CD14-positive monocyte (primary cell): ENCODE measurements around the gene SPATS2L. TPM values are rescaled to one million over a fixed set of nuclear protein-coding genes. Genes with fewer than 3 reads are reported as not detected.

Experiments
- DNase-seq, 3 donors: peaks; one replicate each; pipeline ENCODE4 v3.0.0-alpha.2; 2011 to 2022
- H2AFZ ChIP-seq: 2 replicates; pipeline ENCODE4 v1.6.0; 2012; ENCODE audit warnings: mild to moderate bottlenecking, low read depth, low read length, inconsistent platforms; ENCODE audit not compliant: insufficient read depth, poor library complexity, severe bottlenecking
- H3K27ac ChIP-seq, 2 donors: 1 replicate in 1 of 2; 2 replicates in 1 of 2; pipeline ENCODE4 v1.5.1; 2012 to 2013; ENCODE audit warnings: low read length in 2 of 2, control low read depth in 1 of 2, inconsistent platforms in 1 of 2, low read depth in 1 of 2, mild to moderate bottlenecking in 1 of 2
- H3K27me3 ChIP-seq, 2 donors: one replicate each; pipeline versions ENCODE4 v1.6.0 to v1.6.1; 2011 to 2013; ENCODE audit warnings: low read length in 2 of 2; ENCODE audit not compliant: control insufficient read depth in 2 of 2, insufficient read depth in 2 of 2
- H3K36me3 ChIP-seq, 2 donors: replicated peaks in 1 of 2; 1 replicate in 1 of 2; 2 replicates in 1 of 2; pipeline versions ENCODE4 v1.5.1 to v1.6.1; 2012 to 2013; ENCODE audit warnings: low read length in 2 of 2, control low read depth in 1 of 2, inconsistent platforms in 1 of 2, mild to moderate bottlenecking in 1 of 2; ENCODE audit not compliant: insufficient read depth in 2 of 2, control insufficient read depth in 1 of 2
- H3K4me1 ChIP-seq, 2 donors: 1 replicate in 1 of 2; 2 replicates in 1 of 2; pipeline versions ENCODE4 v1.5.1 to v1.6.1; 2012 to 2013; ENCODE audit warnings: low read length in 2 of 2, control low read depth in 1 of 2, inconsistent platforms in 1 of 2, mild to moderate bottlenecking in 1 of 2, moderate library complexity in 1 of 2; ENCODE audit not compliant: insufficient read depth in 2 of 2, control insufficient read depth in 1 of 2
- H3K4me2 ChIP-seq: replicated peaks from 2 replicates; pipeline ENCODE3; 2012; ENCODE audit warnings: low read length, moderate library complexity, mild to moderate bottlenecking; ENCODE audit not compliant: poor library complexity, severe bottlenecking; ENCODE audit errors: extremely low read depth
- H3K4me3 ChIP-seq, 3 experiments: fragments of 200-600 bp in 1 of 3; sonication (generic) in 1 of 3; replicated peaks in 1 of 3; 1 replicate in 2 of 3; 2 replicates in 1 of 3; pipeline ENCODE4 v1.5.1; 2011 to 2013; ENCODE audit warnings: low read length in 3 of 3, mild to moderate bottlenecking in 3 of 3, control low read depth in 2 of 3, low read depth in 2 of 3, inconsistent platforms in 1 of 3, moderate library complexity in 1 of 3
- H3K79me2 ChIP-seq: 2 replicates; pipeline ENCODE4 v1.6.0; 2012; ENCODE audit warnings: mild to moderate bottlenecking, control low read depth, inconsistent platforms, low read length, moderate library complexity; ENCODE audit not compliant: insufficient read depth
- H3K9ac ChIP-seq: 2 replicates; pipeline ENCODE4 v1.6.0; 2017; ENCODE audit warnings: low read length, mild to moderate bottlenecking; ENCODE audit not compliant: insufficient read depth, poor library complexity, severe bottlenecking
- H3K9me3 ChIP-seq, 2 donors: replicated peaks in 1 of 2; 1 replicate in 1 of 2; 2 replicates in 1 of 2; pipeline versions ENCODE4 v1.5.1 to v1.6.1; 2012 to 2013; ENCODE audit warnings: low read length in 2 of 2, control low read depth in 1 of 2; ENCODE audit not compliant: control insufficient read depth in 1 of 2, insufficient read depth in 1 of 2
- H4K20me1 ChIP-seq: 2 replicates; pipeline ENCODE4 v1.6.0; 2012; ENCODE audit warnings: mild to moderate bottlenecking, low read length, control low read depth, moderate library complexity; ENCODE audit not compliant: insufficient read depth
- H3K27ac Mint-ChIP-seq, 7 donors: one replicate each; pipeline ENCODE4 v1.8.0; 2020; ENCODE audit warnings: mild to moderate bottlenecking in 7 of 7, mixed read lengths in 7 of 7, moderate library complexity in 6 of 7, inconsistent platforms in 2 of 7
- H3K27me3 Mint-ChIP-seq, 3 donors: one replicate each; pipeline ENCODE4 v1.8.0; 2021 to 2022; ENCODE audit warnings: low read depth in 3 of 3, mild to moderate bottlenecking in 3 of 3, mixed read lengths in 3 of 3, moderate library complexity in 3 of 3, inconsistent platforms in 1 of 3
- H3K36me3 Mint-ChIP-seq, 2 donors: one replicate each; pipeline ENCODE4 v1.8.0; 2020; ENCODE audit warnings: mixed read lengths in 2 of 2, inconsistent platforms in 1 of 2, mild to moderate bottlenecking in 1 of 2
- H3K4me1 Mint-ChIP-seq: one replicate; pipeline ENCODE4 v1.8.0; 2020; ENCODE audit warnings: mild to moderate bottlenecking, mixed read lengths
- H3K4me3 Mint-ChIP-seq, 2 donors: one replicate each; pipeline ENCODE4 v1.8.0; 2020; ENCODE audit warnings: mild to moderate bottlenecking in 2 of 2, mixed read lengths in 2 of 2, moderate library complexity in 1 of 2
- H3K9me3 Mint-ChIP-seq, 7 donors: one replicate each; pipeline ENCODE4 v1.8.0; 2020 to 2022; ENCODE audit warnings: mixed read lengths in 7 of 7, mild to moderate bottlenecking in 6 of 7, moderate library complexity in 6 of 7, inconsistent platforms in 2 of 7
- WGBS: methylation state at CpG from one replicate; pipeline ENCODE4 v1.1.5; 2013; ENCODE audit warnings: missing lambda C conversion rate; ENCODE audit not compliant: insufficient coverage; 5-methylcytosine and 5-hydroxymethylcytosine counted together
- intact Hi-C, 2 donors: fragments of 100-400 bp; cut with micrococcal nuclease; formaldehyde crosslinking; loops; one replicate each; pipeline versions ENCODE4 v1.15.0 to v1.15.1; 2023
- polyA plus RNA-seq, 3 donors: library from polyadenylated mRNA; depleted of rRNA in 1 of 3; unstranded in 2 of 3; stranded (reverse) in 1 of 3; fragments of 300-500 nt in 2 of 3; fragments of >200 nt in 1 of 3; fragmentation: Illumina TruSeq in 2 of 3; gene quantifications; 1 replicate in 2 of 3; 2 replicates in 1 of 3; pipeline ENCODE4 v1.2.3, GENCODE V29; 2012 to 2021
- TF ChIP-seq, protein P1 (sequence below): fragments of 200-600 bp; IDR thresholded peaks from one replicate; pipeline ENCODE4 v1.8.0; 2022; ENCODE audit warnings: antibody characterized with exemption, mild to moderate bottlenecking

The SPATS2L gene
- polyA plus RNA-seq, 3 donors = 2.7 to 5.2 (median 3.2) TPM

DNA sequence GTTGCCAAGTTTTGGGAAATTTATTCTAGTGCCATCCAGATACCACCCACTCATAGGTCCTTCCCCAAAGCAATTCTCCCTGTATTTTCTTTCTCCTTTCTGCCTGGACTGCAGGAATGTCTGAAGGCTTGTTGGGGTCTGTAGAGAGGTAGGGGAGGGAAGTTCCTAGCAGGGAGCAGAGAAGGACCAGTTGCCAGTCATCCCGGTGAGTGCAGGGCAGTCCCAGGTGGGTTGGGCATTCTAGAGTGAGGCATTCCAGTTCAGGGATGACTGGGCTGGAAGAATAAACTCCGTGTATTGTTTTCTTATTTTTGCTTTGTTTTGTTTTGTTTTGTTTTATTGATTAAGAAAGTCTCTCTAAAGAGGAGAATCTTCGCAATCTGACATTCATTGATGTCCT, 58.1 kb downstream of the SPATS2L start:
- peaks cover 5% of the 10 kb centered on the region for H3K4me1 Mint-ChIP-seq
- H2AFZ ChIP-seq = no peak overlapping the region
- H3K36me3 Mint-ChIP-seq = no peaks in the 10 kb centered on the region
- intact Hi-C loops = no loop called here
- no peaks in the 10 kb centered on the region for H3K9me3 Mint-ChIP-seq
- H3K79me2 ChIP-seq = no peaks in the 10 kb centered on the region
- WGBS = 92% methylated on average over 3 of the region's 3 CpGs
- H3K9me3 ChIP-seq = no peaks in the 10 kb centered on the region
- no peak overlapping the region for H3K27ac ChIP-seq
- no peak for DNase-seq
- H3K4me1 ChIP-seq = peaks cover 3 to 8% of the 10 kb centered on the region in 2 donors
- H3K4me3 ChIP-seq = no peak overlapping the region
- TF ChIP-seq, protein P1, sequence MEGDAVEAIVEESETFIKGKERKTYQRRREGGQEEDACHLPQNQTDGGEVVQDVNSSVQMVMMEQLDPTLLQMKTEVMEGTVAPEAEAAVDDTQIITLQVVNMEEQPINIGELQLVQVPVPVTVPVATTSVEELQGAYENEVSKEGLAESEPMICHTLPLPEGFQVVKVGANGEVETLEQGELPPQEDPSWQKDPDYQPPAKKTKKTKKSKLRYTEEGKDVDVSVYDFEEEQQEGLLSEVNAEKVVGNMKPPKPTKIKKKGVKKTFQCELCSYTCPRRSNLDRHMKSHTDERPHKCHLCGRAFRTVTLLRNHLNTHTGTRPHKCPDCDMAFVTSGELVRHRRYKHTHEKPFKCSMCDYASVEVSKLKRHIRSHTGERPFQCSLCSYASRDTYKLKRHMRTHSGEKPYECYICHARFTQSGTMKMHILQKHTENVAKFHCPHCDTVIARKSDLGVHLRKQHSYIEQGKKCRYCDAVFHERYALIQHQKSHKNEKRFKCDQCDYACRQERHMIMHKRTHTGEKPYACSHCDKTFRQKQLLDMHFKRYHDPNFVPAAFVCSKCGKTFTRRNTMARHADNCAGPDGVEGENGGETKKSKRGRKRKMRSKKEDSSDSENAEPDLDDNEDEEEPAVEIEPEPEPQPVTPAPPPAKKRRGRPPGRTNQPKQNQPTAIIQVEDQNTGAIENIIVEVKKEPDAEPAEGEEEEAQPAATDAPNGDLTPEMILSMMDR = no peak
- no peaks in the 10 kb centered on the region for H3K27me3 ChIP-seq
- no peaks in the 10 kb centered on the region for H4K20me1 ChIP-seq
- no peak overlapping the region for H3K4me2 ChIP-seq
- no peak overlapping the region for H3K27ac Mint-ChIP-seq
- no peaks in the 10 kb centered on the region for H3K36me3 ChIP-seq
- peaks cover 0 to 2% (median 1%) of the 10 kb centered on the region in 3 donors for H3K27me3 Mint-ChIP-seq
- no peak overlapping the region for H3K4me3 Mint-ChIP-seq
- H3K9ac ChIP-seq = no peak overlapping the region

- Mint-ChIP-seq H3K4me3 (no peak overlapping the region), H3K27me3 (peaks cover 0 to 1% (median 0%) of the 10 kb centered on the region in 3 donors), H3K9me3 (no peaks in the 10 kb centered on the region), H3K4me1 (peaks cover 5% of the 10 kb centered on the region), H3K27ac (no peak overlapping the region), H3K36me3 (no peaks in the 10 kb centered on the region)
- H4K20me1 ChIP-seq = no peaks in the 10 kb centered on the region
- no peak overlapping the region for H3K4me2 ChIP-seq
- no peak overlapping the region for H2AFZ ChIP-seq
- no peak for DNase-seq
- H3K27me3 ChIP-seq = no peaks in the 10 kb centered on the region
- TF ChIP-seq, protein P1 = no peak
- H3K4me1 ChIP-seq = peaks cover 3 to 8% of the 10 kb centered on the region in 2 donors
- no peak overlapping the region for H3K27ac ChIP-seq
- H3K9ac ChIP-seq = no peak overlapping the region
- no peaks in the 10 kb centered on the region for H3K9me3 ChIP-seq
- no peaks in the 10 kb centered on the region for H3K79me2 ChIP-seq
- no peak overlapping the region for H3K4me3 ChIP-seq
- intact Hi-C loops = no loop called here
- 92% methylated on average over 1 of the region's 3 CpGs for WGBS
- H3K36me3 ChIP-seq = no peaks in the 10 kb centered on the region
These were observed 58.7 kb downstream of the SPATS2L start for GRCh38 chr2:200365209-200365608.
